HL-60 (cell line): Measurements from ENCODE around the gene ZSCAN30.

Experiments used
- CTCF ChIP-seq: IDR thresholded peaks from one replicate; pipeline ENCODE4 v1.5.1; 2011; ENCODE audit warnings: low read length, control low read depth, inconsistent platforms; ENCODE audit not compliant: insufficient read depth
- GABPA ChIP-seq: IDR thresholded peaks from 2 replicates; pipeline ENCODE4 v1.6.1; 2012; ENCODE audit warnings: low read depth

GRCh38 chr18:35290094-35290735 is at the start of gene ZSCAN30:
- TF ChIP-seq CTCF = no peak
- TF ChIP-seq GABPA = 0 out of 2 replicates have a peak, but pooled peaks have one; percentile 43
